ENCODE results near the gene ROPN1.
"Not testable (repeated sequence)": the region's sequence is repeated elsewhere in the genome, so short reads cannot be mapped to it uniquely, and the experiment has no call there.

GRCh38 chr3:123991730-123992588, at the start of gene ROPN1:
- not testable (repeated sequence) for TF ChIP-seq CTCF, EZH2phosphoT487, EZH2 (IDR thresholded peaks at IDR 0.05)

Measured in neural progenitor cell (in vitro differentiated cells).